Activated T-cell treated with anti-CD3 and anti-CD28 coated beads, Interleukin-2, amount 50 U/mL, for 4 hours (primary cell): ENCODE results near the gene CDHR5. TPM values are rescaled to one million over a fixed set of nuclear protein-coding genes. Genes with fewer than 3 reads are reported as not detected.

Source experiments
- ATAC-seq, 2 donors: fragments of 200-7000 bp; cut with Tn5 transposase; one replicate each; pipeline ENCODE4 v1.10.0; 2021
- DNase-seq: peaks from one replicate; pipeline ENCODE4 v3.0.0-alpha.2; 2020
- H3K27me3 Mint-ChIP-seq: one replicate; pipeline ENCODE4 v1.8.0; 2021; ENCODE audit warnings: low read depth, mixed read lengths
- H3K36me3 Mint-ChIP-seq: one replicate; pipeline ENCODE4 v1.8.0; 2022; ENCODE audit warnings: mixed read lengths; ENCODE audit not compliant: insufficient read depth
- H3K4me1 Mint-ChIP-seq: one replicate; pipeline ENCODE4 v1.8.0; 2021; ENCODE audit warnings: low read depth, mixed read lengths
- H3K4me3 Mint-ChIP-seq: one replicate; pipeline ENCODE4 v1.8.0; 2021; ENCODE audit warnings: mild to moderate bottlenecking, moderate library complexity, mixed read lengths
- H3K9me3 Mint-ChIP-seq: one replicate; pipeline ENCODE4 v1.8.0; 2021; ENCODE audit warnings: mixed read lengths
- total RNA-seq, 3 donors: library from RNA; stranded (reverse); gene quantifications; one replicate each; pipeline ENCODE4 v1.2.1, GENCODE V29; 2021

Gene CDHR5
- not detected for total RNA-seq

GRCh38 chr11:624705-625635 lies at the start of gene CDHR5:
CDHR5 (minus strand) TSS chr11:624955; CDS start chr11:624902, 53 bp downstream.
- DNase-seq (no peak), ATAC-seq (no peak)
- H3K27me3 Mint-ChIP-seq, result peaks cover 37% of the 10 kb centered on the region
- H3K4me3 Mint-ChIP-seq, result no peak within 1 kb of the TSS
- peaks cover 21% of the 10 kb centered on the region for H3K4me1 Mint-ChIP-seq
- H3K9me3 Mint-ChIP-seq, result no peaks in the 10 kb centered on the region
- H3K36me3 Mint-ChIP-seq, result no peaks in the 10 kb centered on the region

GRCh38 chr11:674406-674805 lies 49.7 kb upstream of the CDHR5 start:
- H3K4me1 Mint-ChIP-seq, result no peaks in the 10 kb centered on the region
- ATAC-seq (no peak), DNase-seq (no peak)
- peaks cover 18% of the 10 kb centered on the region for H3K36me3 Mint-ChIP-seq
- H3K4me3 Mint-ChIP-seq, result no peak overlapping the region
- H3K27me3 Mint-ChIP-seq, result no peaks in the 10 kb centered on the region
- H3K9me3 Mint-ChIP-seq, result no peaks in the 10 kb centered on the region

- H3K4me1 Mint-ChIP-seq, result no peaks in the 10 kb centered on the region
- no peak for ATAC-seq
- no peaks in the 10 kb centered on the region for H3K9me3 Mint-ChIP-seq
- peaks cover 18% of the 10 kb centered on the region for H3K36me3 Mint-ChIP-seq
- no peaks in the 10 kb centered on the region for H3K27me3 Mint-ChIP-seq
- H3K4me3 Mint-ChIP-seq, result no peak overlapping the region
- DNase-seq, result no peak
Observed at GRCh38 chr11:673866-674265, 49.1 kb upstream of the CDHR5 start.

- ATAC-seq (no peak), DNase-seq (no peak)
- H3K36me3 Mint-ChIP-seq, result peaks cover 15% of the 10 kb centered on the region
- no peaks in the 10 kb centered on the region for H3K27me3 Mint-ChIP-seq
- no peak overlapping the region for H3K4me3 Mint-ChIP-seq
- H3K4me1 Mint-ChIP-seq, result no peaks in the 10 kb centered on the region
- no peaks in the 10 kb centered on the region for H3K9me3 Mint-ChIP-seq
Observed at GRCh38 chr11:665704-666281, 41.0 kb upstream of the CDHR5 start.

GRCh38 chr11:665062-665703 lies 40.4 kb upstream of the CDHR5 start:
- ATAC-seq (no peak), DNase-seq (no peak)
- H3K4me3 Mint-ChIP-seq, result no peak overlapping the region
- H3K4me1 Mint-ChIP-seq, result no peaks in the 10 kb centered on the region
- peaks cover 15% of the 10 kb centered on the region for H3K36me3 Mint-ChIP-seq
- no peaks in the 10 kb centered on the region for H3K27me3 Mint-ChIP-seq
- H3K9me3 Mint-ChIP-seq, result no peaks in the 10 kb centered on the region

- H3K36me3 Mint-ChIP-seq, result peaks cover 19% of the 10 kb centered on the region
- peak; percentile 69 to 73 for ATAC-seq
Observed at GRCh38 chr11:662689-663274, 38.0 kb upstream of the CDHR5 start.

GRCh38 chr11:660681-661444 lies 36.1 kb upstream of the CDHR5 start:
- no peak overlapping the region for H3K4me3 Mint-ChIP-seq
- ATAC-seq (no peak), DNase-seq (no peak)
- H3K9me3 Mint-ChIP-seq, result no peaks in the 10 kb centered on the region
- H3K4me1 Mint-ChIP-seq, result no peaks in the 10 kb centered on the region
- H3K27me3 Mint-ChIP-seq, result no peaks in the 10 kb centered on the region
- H3K36me3 Mint-ChIP-seq, result peaks cover 14% of the 10 kb centered on the region

More at GRCh38 chr11:662689-663274, 38.0 kb upstream of the CDHR5 start:
- no peak overlapping the region for H3K4me3 Mint-ChIP-seq
- no peaks in the 10 kb centered on the region for H3K9me3 Mint-ChIP-seq
- H3K4me1 Mint-ChIP-seq, result no peaks in the 10 kb centered on the region
- H3K27me3 Mint-ChIP-seq, result no peaks in the 10 kb centered on the region
- DNase-seq, result no peak

- no peaks in the 10 kb centered on the region for H3K4me1 Mint-ChIP-seq
- ATAC-seq (no peak), DNase-seq (no peak)
- H3K9me3 Mint-ChIP-seq, result no peaks in the 10 kb centered on the region
- no peaks in the 10 kb centered on the region for H3K27me3 Mint-ChIP-seq
- no peak overlapping the region for H3K4me3 Mint-ChIP-seq
- peaks cover 12% of the 10 kb centered on the region for H3K36me3 Mint-ChIP-seq
Observed at GRCh38 chr11:660281-660680, 35.5 kb upstream of the CDHR5 start.

- ATAC-seq (no peak), DNase-seq (no peak)
- no peak overlapping the region for H3K4me3 Mint-ChIP-seq
- H3K27me3 Mint-ChIP-seq, result no peaks in the 10 kb centered on the region
- H3K4me1 Mint-ChIP-seq, result no peaks in the 10 kb centered on the region
- peaks cover 12% of the 10 kb centered on the region for H3K36me3 Mint-ChIP-seq
- no peaks in the 10 kb centered on the region for H3K9me3 Mint-ChIP-seq
Observed at GRCh38 chr11:659532-660085, 34.9 kb upstream of the CDHR5 start.

- no peaks in the 10 kb centered on the region for H3K27me3 Mint-ChIP-seq
Observed at GRCh38 chr11:657691-658126, 33.0 kb upstream of the CDHR5 start.

GRCh38 chr11:656866-657265 lies 32.1 kb upstream of the CDHR5 start:
- no peaks in the 10 kb centered on the region for H3K4me1 Mint-ChIP-seq
- H3K36me3 Mint-ChIP-seq, result peaks cover 6% of the 10 kb centered on the region
- ATAC-seq (no peak), DNase-seq (no peak)
- no peak overlapping the region for H3K4me3 Mint-ChIP-seq
- H3K9me3 Mint-ChIP-seq, result no peaks in the 10 kb centered on the region
- H3K27me3 Mint-ChIP-seq, result no peaks in the 10 kb centered on the region

More at GRCh38 chr11:657691-658126, 33.0 kb upstream of the CDHR5 start:
- Mint-ChIP-seq H3K36me3 (peaks cover 7% of the 10 kb centered on the region), H3K4me3 (no peak overlapping the region), H3K9me3 (no peaks in the 10 kb centered on the region), H3K4me1 (no peaks in the 10 kb centered on the region)
- DNase-seq (no peak), ATAC-seq (no peak)

GRCh38 chr11:656426-656825 lies 31.7 kb upstream of the CDHR5 start:
- peaks cover 6% of the 10 kb centered on the region for H3K36me3 Mint-ChIP-seq
- no peaks in the 10 kb centered on the region for H3K9me3 Mint-ChIP-seq
- no peaks in the 10 kb centered on the region for H3K4me1 Mint-ChIP-seq
- ATAC-seq (no peak), DNase-seq (no peak)
- H3K27me3 Mint-ChIP-seq, result no peaks in the 10 kb centered on the region
- H3K4me3 Mint-ChIP-seq, result no peak overlapping the region

- ATAC-seq, result no peak
- Mint-ChIP-seq H3K9me3 (no peaks in the 10 kb centered on the region), H3K4me1 (no peaks in the 10 kb centered on the region)
Observed at GRCh38 chr11:655036-655726, 30.4 kb upstream of the CDHR5 start.

More at GRCh38 chr11:655036-655726, 30.4 kb upstream of the CDHR5 start:
- no peak for DNase-seq
- Mint-ChIP-seq H3K27me3 (no peaks in the 10 kb centered on the region), H3K36me3 (peaks cover 6% of the 10 kb centered on the region), H3K4me3 (no peak overlapping the region)
